OCI-LY7 (cell line): ENCODE data around the gene ATP6V1B1. TPM values are rescaled to one million over a fixed set of nuclear protein-coding genes. Genes with fewer than 3 reads are reported as not detected.

Source experiments
- BruUV-seq: library from RNA; stranded (reverse); fragments of 400-500 nt; replicated peaks from 2 replicates; lab custom pipeline; 2021; lab: Mats Ljungman, UMichigan
- CTCF ChIA-PET: fragments of 300-600 bp; sonication (Branson Sonifier 250); formaldehyde crosslinking; loops from one replicate; lab custom pipeline; 2022; ENCODE audit warnings: antibody characterized with exemption; ENCODE audit not compliant: unreplicated experiment; lab: Charles Lee
- POLR2A ChIA-PET: fragments of 300-600 bp; sonication (Branson Sonifier 250); formaldehyde crosslinking; loops from one replicate; lab custom pipeline; 2022; ENCODE audit warnings: antibody characterized with exemption; lab: Charles Lee
- DNase-seq: peaks from one replicate; pipeline ENCODE4 v3.0.0-alpha.2; 2015; ENCODE audit warnings: low spot score
- H2AFZ ChIP-seq: fragments of 200-600 bp; sonication (generic), shearing (Covaris generic); 2 replicates; pipeline ENCODE4 v1.6.1; 2014; ENCODE audit warnings: mild to moderate bottlenecking, antibody characterized with exemption, low read length, moderate library complexity
- H3K27ac ChIP-seq: fragments of 200-600 bp; sonication (generic); 2 replicates; pipeline ENCODE4 v1.5.1; 2014; ENCODE audit warnings: mixed run types, low read depth, mild to moderate bottlenecking, moderate library complexity, low read length, inconsistent platforms; ENCODE audit not compliant: poor library complexity, severe bottlenecking
- H3K36me3 ChIP-seq: fragments of 200-600 bp; sonication (generic); 2 replicates; pipeline ENCODE4 v1.6.1; 2014; ENCODE audit warnings: mild to moderate bottlenecking, antibody characterized with exemption, low read length, moderate library complexity, mixed read lengths; ENCODE audit not compliant: insufficient read depth
- H3K4me1 ChIP-seq: fragments of 200-600 bp; sonication (generic); 2 replicates; pipeline ENCODE4 v1.5.1; 2014; ENCODE audit warnings: mild to moderate bottlenecking, low read length; ENCODE audit not compliant: insufficient read depth, poor library complexity, severe bottlenecking
- H3K4me2 ChIP-seq: fragments of 200-600 bp; sonication (generic); 2 replicates; pipeline ENCODE4 v1.6.1; 2014; ENCODE audit warnings: mild to moderate bottlenecking, low read length
- H3K4me3 ChIP-seq: fragments of 200-600 bp; sonication (generic); 2 replicates; pipeline ENCODE4 v1.5.1; 2014; ENCODE audit warnings: mild to moderate bottlenecking, low read depth, low read length; ENCODE audit not compliant: poor library complexity, severe bottlenecking
- H3K79me2 ChIP-seq: fragments of 200-600 bp; sonication (generic); 2 replicates; pipeline ENCODE4 v1.6.1; 2016; ENCODE audit warnings: low read depth, mild to moderate bottlenecking, low read length, moderate library complexity, mixed read lengths; ENCODE audit not compliant: insufficient read depth
- H3K9me2 ChIP-seq: fragments of 200-600 bp; sonication (generic); 2 replicates; pipeline ENCODE4 v1.6.1; 2016; ENCODE audit warnings: mild to moderate bottlenecking, low read length, mixed read lengths; ENCODE audit not compliant: insufficient read depth
- H3K9me3 ChIP-seq: fragments of 200-600 bp; sonication (generic); 2 replicates; pipeline ENCODE4 v1.6.1; 2014; ENCODE audit warnings: mild to moderate bottlenecking, mixed run types, low read length, mixed read lengths
- H4K20me1 ChIP-seq: fragments of 200-600 bp; sonication (generic); 2 replicates; pipeline ENCODE4 v1.6.1; 2014; ENCODE audit warnings: mild to moderate bottlenecking, antibody characterized with exemption, low read length, moderate library complexity, mixed read lengths; ENCODE audit not compliant: insufficient read depth
- EZH2phosphoT487 ChIP-seq: fragments of 200-600 bp; sonication (generic); IDR thresholded peaks from 2 replicates; pipeline ENCODE4 v1.6.1; 2018; ENCODE audit warnings: low read depth, borderline replicate concordance, mild to moderate bottlenecking, mixed run types, antibody characterized with exemption, low read length, moderate library complexity, mixed read lengths
- intact Hi-C: fragments of 100-400 bp; cut with micrococcal nuclease; formaldehyde crosslinking; loops from one replicate; pipeline ENCODE4 v1.10.0; 2022; ENCODE audit not compliant: unreplicated experiment
- total RNA-seq, 2 experiments: library from RNA; depleted of rRNA in 1 of 2; stranded (reverse); fragments of >200 nt in 1 of 2; shearing (Covaris generic) in 1 of 2; gene quantifications; 2 replicates each; pipeline ENCODE4 v1.2.3, GENCODE V29; 2014 to 2022
- TF ChIP-seq, protein P1 (sequence below): fragments of 200-600 bp; sonication (generic); conservative IDR thresholded peaks from 2 replicates; pipeline ENCODE4 v1.5.1; 2014; ENCODE audit warnings: mild to moderate bottlenecking, antibody characterized with exemption, low read length, moderate library complexity, mixed read lengths

The ATP6V1B1 gene
- total RNA-seq, 2 experiments from 2014 or later: not detected

DNA sequence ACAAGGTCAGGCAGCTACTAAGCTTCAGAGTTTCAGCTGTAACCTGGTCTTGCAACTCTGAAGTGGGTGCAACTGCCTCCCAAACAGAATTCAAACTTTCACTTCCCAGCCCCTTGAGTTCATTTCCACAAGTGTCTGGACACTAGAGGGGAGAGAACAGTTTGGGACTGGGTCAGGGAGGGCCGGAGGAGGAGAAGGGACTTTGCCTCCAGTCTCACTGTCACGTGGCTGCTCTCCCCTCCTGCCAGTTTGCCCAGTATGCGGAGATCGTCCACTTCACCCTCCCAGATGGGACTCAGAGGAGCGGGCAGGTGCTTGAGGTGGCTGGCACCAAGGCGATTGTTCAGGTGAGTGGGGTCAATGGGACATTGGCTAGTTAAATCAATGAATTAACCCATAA is 22.1 kb downstream of the ATP6V1B1 start:
- H3K4me3 ChIP-seq: no peak overlapping the region
- intact Hi-C loops: no loop called here
- CTCF ChIA-PET: no interaction called here

DNA sequence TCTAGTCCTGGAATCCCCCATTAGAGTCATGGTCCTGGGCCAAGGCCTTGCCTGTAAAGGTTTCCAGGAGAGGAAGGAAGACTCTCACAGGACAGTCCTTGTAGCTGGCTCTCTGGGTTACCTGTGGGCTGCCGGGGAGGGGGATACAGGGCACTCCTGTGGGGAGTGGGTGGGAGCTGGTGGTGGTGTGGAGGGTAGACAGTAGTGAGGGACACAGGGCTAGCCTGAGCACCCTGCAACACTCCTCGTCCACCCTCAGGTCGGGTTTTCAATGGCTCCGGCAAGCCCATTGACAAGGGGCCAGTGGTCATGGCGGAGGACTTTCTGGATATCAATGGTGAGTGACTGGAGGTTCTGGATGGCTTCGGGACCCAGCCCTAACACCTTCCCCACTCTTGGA is 23.1 kb downstream of the ATP6V1B1 start:
- no peak overlapping the region for H3K4me3 ChIP-seq
- no peaks in the 10 kb centered on the region for H3K79me2 ChIP-seq
- peak overlapping the region; percentile 5; the same call in 1 of the 2 replicates for H2AFZ ChIP-seq
- TF ChIP-seq, protein P1, sequence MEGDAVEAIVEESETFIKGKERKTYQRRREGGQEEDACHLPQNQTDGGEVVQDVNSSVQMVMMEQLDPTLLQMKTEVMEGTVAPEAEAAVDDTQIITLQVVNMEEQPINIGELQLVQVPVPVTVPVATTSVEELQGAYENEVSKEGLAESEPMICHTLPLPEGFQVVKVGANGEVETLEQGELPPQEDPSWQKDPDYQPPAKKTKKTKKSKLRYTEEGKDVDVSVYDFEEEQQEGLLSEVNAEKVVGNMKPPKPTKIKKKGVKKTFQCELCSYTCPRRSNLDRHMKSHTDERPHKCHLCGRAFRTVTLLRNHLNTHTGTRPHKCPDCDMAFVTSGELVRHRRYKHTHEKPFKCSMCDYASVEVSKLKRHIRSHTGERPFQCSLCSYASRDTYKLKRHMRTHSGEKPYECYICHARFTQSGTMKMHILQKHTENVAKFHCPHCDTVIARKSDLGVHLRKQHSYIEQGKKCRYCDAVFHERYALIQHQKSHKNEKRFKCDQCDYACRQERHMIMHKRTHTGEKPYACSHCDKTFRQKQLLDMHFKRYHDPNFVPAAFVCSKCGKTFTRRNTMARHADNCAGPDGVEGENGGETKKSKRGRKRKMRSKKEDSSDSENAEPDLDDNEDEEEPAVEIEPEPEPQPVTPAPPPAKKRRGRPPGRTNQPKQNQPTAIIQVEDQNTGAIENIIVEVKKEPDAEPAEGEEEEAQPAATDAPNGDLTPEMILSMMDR: no peak
- no peak for TF ChIP-seq EZH2phosphoT487
- no peaks in the 10 kb centered on the region for H3K9me3 ChIP-seq
- ChIA-PET POLR2A (no interaction called here), CTCF (no interaction called here)
- H3K36me3 ChIP-seq: no peaks in the 10 kb centered on the region
- no peaks in the 10 kb centered on the region for H3K9me2 ChIP-seq
- intact Hi-C loops: no loop called here
- H4K20me1 ChIP-seq: no peaks in the 10 kb centered on the region
- H3K4me1 ChIP-seq: peaks cover 10% of the 10 kb centered on the region
- H3K4me2 ChIP-seq: no peak overlapping the region
- no peak for DNase-seq
- H3K27ac ChIP-seq: no peak overlapping the region
- BruUV-seq: no TSS peak

More for the DNA sequence above, 22.1 kb downstream of the ATP6V1B1 start:
- no peak for DNase-seq
- Histone ChIP-seq H3K9me2 (no peaks in the 10 kb centered on the region), H3K27ac (no peak overlapping the region), H3K9me3 (no peaks in the 10 kb centered on the region), H4K20me1 (no peaks in the 10 kb centered on the region), H3K36me3 (no peaks in the 10 kb centered on the region), H3K79me2 (no peaks in the 10 kb centered on the region), H2AFZ (0 out of 2 replicates have a peak overlapping the region, but pooled peaks have one; percentile 5), H3K4me1 (peaks cover 10% of the 10 kb centered on the region), H3K4me2 (no peak overlapping the region)
- POLR2A ChIA-PET: no interaction called here
- no TSS peak for BruUV-seq
- no peak for TF ChIP-seq EZH2phosphoT487
- TF ChIP-seq, protein P1: no peak

DNA sequence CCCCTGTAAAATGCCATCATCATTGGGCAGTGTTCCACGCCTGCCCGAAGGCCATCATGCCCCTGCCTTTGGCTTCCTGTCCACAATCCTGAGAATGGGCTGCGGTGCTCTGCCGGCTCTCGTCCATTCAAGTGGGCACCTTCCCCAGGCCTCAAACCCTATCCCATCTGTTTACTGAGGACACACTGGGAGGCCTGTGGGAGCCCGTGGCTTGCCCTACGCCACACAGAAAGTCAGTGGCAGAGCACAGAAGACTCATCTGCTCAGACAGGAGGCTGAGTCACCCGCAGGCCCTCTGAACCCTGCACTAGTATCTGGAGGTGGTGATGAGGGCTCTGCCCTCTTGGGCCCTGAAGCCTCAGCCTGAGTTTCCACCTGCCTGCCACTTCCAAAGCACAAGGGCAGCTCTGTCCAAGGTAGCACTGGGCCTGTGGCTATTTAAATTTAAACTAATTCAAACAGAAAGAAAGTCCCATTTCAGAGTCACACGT is 23.6 kb downstream of the ATP6V1B1 start:
- no peak overlapping the region for H2AFZ ChIP-seq
- H3K9me2 ChIP-seq: no peaks in the 10 kb centered on the region
- intact Hi-C loops: no loop called here
- POLR2A ChIA-PET: no interaction called here
- no peaks in the 10 kb centered on the region for H3K9me3 ChIP-seq
- no peaks in the 10 kb centered on the region for H3K79me2 ChIP-seq
- no peaks in the 10 kb centered on the region for H4K20me1 ChIP-seq
- TF ChIP-seq EZH2phosphoT487: no peak
- TF ChIP-seq, protein P1: no peak
- H3K4me3 ChIP-seq: no peak overlapping the region
- no peaks in the 10 kb centered on the region for H3K36me3 ChIP-seq
- peaks cover 10% of the 10 kb centered on the region for H3K4me1 ChIP-seq
- H3K27ac ChIP-seq: no peak overlapping the region
- H3K4me2 ChIP-seq: no peak overlapping the region
- DNase-seq: no peak
- CTCF ChIA-PET: no interaction called here
- BruUV-seq: no TSS peak
